HuH-7.5 (cell line): ENCODE results near the gene GPI.
A peak's percentile ranks its signal among the peaks of the same experiment; 100 is the strongest.
"Not testable (repeated sequence)": the region's sequence is repeated elsewhere in the genome, so short reads cannot be mapped to it uniquely, and the experiment has no call there.

Experiments used
- DNase-seq: peaks from one replicate; pipeline ENCODE4 v3.0.0; 2011; ENCODE audit warnings: low spot score

Gene GPI

DNA sequence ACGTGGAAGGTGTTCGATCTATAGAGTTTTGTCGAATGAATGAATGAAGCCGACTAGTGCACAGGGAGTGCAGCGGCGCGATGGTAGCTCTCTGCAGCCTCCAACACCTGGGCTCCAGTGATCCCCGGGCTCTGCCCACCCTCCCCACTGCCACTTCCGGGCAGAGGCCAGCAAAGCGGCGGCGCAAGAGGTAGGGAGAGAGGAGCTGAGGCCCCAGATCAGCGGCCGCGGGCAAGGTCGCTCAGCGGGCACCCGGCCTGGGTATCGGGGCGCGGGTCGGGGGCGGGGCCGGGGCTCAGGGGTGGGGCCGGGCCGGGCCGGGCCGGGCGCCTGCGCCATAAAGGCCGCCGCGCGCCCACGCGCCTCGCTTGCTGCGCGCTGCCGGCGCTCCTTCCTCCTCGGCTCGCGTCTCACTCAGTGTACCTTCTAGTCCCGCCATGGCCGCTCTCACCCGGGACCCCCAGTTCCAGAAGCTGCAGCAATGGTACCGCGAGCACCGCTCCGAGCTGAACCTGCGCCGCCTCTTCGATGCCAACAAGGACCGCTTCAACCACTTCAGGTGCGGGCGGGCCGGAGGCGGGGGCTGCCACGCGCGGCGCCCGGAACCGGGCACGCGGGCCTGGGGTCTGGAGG, at the start of gene GPI:
Gene GPI, plus strand, starts transcription at position 367 of the 633 bp plus-strand sequence. Its CDS starts 71 bp downstream, at position 438.
- peak; percentile 60 for DNase-seq

DNA sequence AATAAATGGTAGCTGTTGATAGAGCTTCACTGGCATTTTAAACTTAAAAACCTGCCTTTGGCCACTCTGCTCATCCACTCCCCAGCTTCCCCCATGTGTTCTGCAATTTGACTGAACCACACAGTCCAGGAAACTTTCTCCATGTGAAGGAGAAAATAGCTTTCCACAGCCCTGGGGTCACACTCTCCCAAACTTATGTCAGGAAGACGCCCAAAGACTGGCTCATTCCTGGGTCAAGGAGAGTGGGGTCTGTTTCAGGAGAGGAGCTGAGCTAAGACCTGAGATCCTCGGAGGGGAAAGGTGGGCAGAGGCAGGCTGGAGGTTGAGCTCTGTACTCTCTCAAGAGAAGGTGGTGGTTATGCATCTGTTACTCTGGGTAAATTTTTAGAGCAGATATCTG, 48.7 kb upstream of the GPI start:
- no peak for DNase-seq

DNA sequence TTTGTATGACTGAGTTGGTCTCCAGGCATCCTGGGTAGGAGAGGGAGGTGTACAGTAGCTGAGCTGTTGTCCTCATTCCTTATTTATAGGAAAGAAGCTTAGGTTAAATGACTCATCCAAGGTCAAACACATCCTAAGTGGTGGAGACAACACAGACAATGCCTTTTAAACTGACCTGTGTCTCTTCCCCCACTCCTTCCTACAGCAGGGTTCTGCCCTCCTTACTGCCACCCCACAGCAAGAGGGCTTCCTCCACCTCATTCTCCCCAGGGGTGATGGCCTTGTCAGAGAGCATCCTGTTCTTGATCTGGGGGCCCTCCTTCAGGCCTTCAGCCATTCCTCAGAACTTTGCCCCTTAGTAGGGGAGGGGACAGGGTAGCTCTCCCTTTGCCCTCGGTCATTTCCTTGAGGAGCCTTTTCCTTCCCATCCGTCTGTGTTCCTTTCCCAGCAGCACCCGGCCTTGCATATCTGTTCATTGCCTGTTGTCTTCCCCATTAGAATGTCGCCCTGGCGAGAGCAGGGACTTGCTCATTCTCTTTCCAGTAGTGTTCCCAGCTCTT, 48.2 kb upstream of the GPI start:
- DNase-seq = no peak

DNA sequence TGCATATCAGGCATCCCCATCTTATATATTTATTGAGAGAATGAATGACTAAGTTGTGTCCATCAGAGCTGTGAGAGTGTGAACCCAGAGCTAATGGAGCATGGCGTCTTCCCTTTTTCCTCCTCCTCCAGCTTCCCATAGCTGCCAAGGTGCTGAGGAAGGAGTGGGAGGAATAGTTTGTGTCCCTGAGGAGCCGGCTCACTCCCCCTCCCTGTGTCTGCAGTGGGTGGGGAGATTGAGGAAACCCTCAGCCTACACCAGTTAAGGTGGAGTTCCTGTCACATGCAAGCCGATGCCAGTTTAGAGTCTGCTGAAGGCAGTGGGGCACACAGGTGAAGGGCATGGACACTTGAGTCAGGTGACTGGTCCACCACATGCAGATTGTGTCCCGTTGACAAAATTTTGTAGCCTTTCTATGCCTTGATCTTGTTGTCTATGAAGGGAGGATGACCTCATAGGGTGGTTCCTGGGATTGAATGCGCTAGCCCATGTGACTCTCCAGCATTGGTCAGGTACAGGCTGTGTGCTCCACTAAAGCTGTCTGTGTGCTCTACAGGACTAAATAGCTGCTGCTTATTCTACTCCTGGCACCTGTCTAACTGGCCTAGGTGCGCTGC, 47.6 kb upstream of the GPI start:
- no peak for DNase-seq

DNA sequence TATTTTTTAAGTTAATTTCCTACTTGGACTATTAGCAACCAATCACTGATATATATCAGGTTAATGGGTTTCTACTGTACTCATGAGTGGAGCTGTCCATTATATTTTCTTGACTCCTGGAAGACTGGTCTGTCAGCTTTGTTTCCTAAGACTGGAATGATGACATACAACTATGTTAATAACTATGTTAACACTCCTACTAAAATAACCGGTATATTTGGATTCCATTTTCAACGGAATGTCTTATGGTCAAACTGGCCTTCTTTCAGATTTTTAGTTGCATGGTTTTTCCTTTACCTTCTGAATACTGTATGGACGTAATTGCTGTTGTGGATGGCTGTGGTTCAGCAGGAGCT, 45.8 kb upstream of the GPI start:
- no peak for DNase-seq

DNA sequence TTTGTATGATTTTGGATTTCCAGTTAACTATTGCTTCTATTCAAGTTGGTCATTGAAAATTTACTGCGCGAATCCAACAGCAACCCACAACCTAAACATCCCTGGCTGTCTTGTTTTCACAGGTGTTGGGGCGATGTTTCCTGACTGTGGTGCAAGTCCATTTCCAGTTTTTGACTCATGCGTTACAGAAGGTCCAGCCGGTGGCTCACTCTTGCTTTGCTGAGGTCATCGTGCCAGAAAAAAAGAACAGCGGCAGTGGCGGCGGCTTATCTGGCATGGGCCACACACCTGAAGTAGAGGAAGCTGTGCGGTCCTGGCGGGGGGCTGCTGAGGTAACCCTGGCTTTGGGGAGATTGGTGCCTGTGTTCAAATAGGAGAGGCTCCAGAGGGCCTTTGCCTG, 45.2 kb upstream of the GPI start:
- DNase-seq = no peak

DNA sequence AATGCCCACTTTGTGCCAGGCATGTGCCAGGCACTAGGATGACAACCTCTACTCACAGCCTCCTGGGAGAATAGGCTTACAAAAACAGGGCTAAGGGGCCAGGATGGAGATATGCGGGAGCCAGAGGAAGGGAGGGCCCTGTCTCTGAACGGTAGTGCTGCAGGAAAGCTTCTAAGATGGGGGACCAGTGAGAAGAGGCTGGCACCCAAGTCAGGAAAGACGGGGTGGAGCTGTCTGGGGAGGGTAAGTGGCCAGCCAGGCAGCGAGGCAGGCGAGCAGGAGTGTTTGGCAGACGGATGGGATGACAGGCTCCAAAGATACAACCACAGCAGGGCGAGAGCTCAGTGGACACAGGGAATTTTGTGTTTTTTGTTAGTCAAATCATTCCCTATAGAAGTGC, 44.7 kb upstream of the GPI start:
- no peak for DNase-seq

DNA sequence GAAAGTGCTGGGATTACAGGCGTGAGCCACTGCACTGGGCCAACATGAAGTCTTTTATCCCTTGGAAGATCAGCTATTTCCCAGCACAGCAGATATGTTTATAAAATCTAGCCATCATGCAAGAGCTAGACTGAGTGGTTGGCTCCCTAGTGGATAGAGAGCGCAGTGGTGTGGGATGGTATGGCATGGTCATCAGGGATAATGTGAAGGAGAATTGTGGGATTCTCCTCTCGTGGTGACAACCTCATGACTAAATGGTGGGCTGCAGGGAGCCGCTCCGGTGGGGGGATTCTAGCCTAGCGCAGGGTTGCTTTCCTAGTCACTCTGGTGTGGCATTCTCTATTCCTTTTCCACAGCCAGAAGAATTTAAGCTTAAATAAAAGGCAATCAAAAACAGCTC, 43.3 kb upstream of the GPI start:
- DNase-seq = no peak

DNA sequence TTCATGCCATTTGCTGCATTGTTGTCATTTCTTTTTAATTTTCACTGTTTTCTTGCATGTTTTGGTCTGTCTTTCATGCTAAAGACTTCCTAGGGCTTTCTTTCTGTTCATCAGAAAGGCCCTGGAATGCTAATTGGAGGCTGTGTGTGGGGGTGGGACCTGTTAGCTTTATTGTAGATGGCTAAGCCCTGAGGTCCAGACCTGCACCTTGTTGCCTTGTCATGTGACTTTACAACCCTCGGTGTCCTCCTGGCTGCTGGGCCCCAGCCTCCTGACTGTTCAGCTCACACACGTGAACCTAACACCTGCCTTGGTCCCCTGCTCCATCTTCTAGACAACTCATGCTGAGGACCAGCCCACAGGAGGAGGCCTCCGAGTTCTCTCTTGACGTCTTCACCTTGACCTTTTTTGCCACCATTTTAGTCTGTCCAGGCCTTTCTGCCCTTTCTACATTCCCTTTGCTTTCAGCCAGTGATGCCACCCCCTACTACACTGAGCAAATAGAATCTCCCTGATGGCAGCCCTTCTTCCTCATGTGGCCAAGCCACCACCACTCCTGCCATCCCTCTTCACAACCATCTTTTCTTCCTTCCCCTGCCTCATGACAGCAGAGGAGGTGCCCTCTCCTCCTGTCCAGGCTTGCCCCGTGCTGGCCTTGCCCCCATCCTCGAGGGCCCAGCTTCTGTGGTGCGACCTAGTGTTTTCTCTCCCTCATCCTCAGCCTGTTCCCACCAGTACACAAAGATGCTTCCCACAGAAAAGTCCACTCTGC, 41.4 kb upstream of the GPI start:
- DNase-seq = no peak

DNA sequence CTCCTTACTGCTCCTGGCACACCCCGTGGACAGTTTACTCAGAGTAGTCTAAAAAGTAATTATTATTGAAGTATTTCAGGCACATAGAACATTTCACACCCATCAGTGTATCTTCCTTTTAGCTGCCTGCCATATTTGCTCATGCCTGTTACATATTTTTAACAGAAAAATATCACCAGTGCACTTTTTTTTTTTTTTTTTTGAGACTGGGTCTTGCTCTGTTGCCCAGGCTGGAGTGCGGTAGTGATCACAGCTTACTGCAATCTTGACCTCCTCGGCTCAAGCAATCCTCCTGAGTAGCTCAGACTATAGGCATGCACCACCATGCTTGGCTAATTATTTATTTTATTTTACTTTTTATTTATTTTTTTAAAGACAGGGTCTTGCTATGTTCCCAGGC, 40.7 kb upstream of the GPI start:
- no peak for DNase-seq

DNA sequence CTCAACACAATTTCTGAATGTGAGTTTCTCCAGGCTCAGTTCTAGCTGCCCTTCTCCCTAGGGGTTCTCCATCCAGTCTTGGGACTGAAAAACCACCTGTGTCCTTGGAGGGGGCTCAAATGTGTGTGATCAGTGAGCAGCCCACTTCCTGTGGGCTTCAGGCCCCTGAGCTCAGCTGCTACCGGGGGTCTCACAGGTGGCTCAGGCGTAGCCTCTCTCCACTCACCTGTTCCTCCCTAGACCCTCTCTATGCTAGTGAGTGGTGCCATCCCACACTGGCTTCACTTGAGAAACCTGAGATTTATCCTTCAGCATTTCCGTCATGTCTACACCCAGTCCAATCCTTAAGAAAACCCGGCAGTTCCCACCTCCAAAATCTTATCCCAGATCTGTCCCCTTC, 39.8 kb upstream of the GPI start:
- no peak for DNase-seq

DNA sequence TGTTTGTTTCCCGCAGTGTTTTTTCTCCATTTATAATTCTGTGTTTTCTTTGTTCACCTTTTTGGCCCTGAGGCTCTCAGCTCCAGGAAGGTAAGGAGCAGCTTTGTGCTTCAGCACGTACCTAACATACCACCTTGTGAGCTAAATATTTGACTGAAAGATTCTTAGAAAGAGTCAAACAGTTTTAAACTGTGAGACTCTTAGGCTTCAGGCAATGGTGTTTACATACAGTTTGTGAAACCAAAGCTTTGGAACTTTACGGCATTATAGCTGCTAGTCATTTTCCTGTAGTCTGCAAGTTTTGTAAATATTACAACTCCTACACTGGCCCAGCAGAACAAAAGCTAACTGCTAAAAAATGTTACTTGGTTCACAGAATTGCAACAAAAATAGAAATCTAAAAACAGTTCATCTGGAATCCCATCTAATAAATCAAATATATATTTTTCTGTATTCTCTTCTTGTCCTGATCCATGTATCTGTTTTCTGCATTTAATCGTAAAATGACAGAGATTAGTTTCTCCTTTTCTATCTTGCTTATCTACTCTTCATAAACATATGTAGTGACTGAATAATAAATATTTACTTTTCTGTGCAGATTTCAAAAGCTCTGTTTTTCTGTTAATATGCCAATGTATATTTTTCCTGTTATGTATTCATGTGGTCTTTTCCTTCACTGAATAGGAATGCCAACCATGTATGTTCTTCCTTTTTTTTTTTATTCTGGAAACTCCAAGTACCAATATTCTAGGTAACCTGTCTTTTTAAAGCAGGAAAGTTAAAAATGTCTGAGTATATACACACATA, 38.8 kb upstream of the GPI start:
- no peak for DNase-seq

DNA sequence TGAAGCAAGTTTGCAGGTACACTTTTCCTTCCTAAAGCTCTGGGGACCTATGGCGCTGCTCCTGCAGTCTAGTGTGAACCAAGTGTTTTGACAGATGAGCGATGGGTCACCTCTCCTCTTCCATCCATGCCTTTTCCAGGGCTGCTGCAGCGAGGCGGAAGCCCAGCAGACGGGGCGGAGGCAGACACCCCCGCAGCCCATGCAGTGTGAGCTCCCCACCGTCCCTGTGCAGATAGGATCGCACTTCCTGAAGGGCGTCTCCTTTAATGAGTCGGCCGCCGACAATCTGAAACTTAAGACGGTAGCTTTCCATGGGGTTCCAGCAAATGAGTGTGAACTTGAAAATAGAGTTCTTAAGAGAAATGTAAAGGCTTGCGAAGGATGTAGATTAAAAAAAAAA, 37.1 kb upstream of the GPI start:
- no peak for DNase-seq

DNA sequence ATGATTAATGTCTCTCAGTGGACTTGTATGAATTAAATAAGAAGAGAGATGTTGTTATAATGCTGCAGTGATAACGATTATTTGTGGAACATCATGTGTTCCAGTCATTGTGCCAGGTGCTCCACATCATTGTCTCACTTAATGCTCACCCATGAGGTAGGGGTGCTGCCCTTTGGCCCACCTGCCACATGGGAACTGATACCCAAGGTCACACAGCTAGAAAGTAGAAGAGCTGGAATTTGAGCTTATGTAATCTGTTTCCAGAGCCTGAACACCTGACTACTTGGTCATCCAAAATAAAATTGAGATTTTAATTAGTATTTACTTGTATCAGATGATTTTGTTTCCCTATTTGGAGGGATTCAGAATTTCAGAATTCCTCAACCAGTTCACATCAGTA, 36.0 kb upstream of the GPI start:
- no peak for DNase-seq

DNA sequence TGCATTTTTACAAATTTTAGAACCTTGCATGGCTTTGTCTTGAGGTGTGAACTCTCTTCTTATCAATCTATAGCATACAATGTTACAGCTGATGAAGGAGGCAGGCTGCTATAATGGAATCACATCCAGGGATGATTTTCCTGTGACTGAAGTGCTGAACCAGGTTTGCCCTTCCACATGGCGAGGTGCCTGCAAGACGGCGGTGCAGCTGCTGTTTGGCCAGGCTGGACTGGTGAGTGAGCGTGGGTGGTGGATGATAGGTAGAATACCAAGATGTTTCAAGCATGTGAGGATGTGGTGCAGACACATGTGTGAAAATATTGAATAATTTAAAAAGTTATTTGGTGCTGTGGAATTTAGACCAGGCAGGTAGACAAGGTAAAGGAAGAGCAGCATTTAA, 34.9 kb upstream of the GPI start:
- no peak for DNase-seq

DNA sequence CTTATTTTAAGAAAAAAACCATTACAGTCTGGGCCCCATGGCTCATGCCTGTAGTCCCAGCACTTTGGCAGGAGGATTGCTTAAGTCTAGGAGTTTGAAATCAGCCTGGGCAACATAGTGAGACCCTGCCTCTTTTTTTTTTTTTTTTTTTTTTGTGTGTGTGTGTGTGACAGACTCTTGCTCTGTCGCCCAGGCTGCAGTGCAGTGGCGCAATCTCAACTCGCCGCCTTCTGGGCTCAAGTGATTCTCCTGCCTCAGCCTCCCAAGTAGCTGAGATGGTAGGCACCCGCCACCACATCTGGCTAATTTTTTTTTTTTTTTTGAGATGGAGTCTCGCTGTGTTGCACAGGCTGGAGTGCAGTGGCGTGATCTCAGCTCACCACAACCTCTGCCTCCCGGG, 34.4 kb upstream of the GPI start:
- not testable (repeated sequence) for DNase-seq

DNA sequence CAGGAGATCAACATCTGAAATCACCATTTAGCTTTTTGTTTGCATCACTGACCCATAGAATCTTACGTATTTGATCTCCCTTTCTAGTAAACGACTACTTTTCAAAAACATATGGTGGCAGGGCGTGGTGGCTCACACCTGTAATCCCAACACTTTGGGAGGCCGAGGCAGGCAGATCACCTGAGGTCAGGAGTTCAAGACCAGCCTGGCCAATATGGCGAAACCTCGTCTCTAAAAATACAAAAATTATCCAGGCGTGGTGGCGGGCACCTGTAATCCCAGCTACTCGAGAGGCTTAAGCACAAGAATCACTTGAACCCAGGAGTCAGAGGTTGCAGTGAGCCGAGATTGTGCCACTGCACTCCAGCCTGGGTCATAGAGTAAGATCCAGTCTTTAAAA, 33.4 kb upstream of the GPI start:
- DNase-seq = not testable (repeated sequence)

DNA sequence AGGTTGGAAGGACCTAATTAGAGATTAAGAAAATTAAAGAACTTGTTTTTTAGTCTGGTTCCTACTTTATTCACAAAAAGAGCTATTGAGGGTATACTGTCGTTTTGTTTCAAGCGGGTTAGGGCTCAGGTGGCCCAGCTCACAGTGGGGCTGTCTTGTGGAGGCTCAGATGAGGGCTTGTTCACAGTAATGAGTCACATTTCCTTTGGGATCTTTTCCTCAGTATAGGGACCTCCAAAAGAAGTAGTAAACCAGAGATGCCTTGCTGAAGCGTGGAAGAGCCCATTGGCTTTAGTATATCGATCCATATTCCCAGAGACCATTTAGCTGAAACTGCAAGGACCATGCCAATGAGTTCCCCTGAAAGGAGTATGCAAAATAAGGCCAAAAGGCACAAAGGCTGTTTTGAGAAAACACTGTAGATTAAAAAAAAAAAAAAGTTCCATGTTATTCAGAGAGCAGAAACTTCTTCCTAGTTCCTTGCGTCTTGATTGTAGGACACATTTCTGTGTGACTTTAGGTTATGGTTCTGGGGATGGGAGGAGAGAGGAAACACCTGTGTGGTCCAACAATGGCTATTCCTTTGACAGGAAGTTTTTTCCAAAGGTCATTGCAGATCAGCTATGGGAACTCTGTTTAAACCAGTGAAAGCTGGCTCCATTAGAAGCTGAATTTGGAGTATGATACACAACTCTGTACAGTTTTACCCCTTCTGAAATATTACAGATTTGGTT, 32.8 kb upstream of the GPI start:
- no peak for DNase-seq

DNA sequence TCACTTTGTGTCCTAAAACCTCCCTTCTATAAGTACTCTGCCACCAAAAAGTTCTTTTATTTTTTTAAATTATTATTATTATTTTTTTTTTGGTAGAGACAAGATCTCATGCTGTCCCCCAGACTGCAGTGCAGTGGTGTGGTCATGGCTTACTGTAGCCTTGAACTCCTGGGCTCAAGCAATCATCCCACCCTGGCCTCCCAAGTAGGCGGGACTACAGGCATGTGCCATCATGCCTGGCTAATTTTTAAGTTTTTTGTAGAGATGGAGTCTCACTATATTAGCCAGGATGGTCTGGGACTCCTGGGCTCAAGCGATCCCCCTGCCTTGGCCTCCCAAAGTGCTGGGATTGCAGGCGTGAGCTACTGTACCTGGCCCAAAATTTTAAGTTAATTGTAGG, 29.1 kb upstream of the GPI start:
- no peak for DNase-seq

DNA sequence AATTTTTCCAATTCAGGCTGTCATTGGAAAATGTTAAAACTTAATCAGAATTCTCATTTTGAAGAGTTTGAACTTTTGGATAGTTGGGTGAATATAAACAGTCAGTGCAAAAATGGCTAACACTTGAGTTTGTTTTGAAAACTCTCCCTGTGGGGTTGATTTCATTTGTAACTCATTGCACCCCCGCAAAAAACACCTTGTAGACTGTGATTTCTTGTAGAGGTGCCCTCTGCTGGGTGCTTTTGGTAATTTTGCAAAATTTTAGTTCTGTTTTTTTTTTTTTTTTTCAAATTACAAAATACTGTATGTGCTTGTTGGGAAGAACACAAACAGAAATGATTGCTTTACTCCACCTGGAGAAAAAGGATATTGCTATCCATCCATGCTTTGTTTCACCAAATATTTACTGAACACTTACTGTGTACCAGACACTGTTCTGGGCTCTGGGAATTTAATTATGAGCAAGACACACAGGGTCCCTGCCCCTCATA, 28.2 kb upstream of the GPI start:
- no peak for DNase-seq

DNA sequence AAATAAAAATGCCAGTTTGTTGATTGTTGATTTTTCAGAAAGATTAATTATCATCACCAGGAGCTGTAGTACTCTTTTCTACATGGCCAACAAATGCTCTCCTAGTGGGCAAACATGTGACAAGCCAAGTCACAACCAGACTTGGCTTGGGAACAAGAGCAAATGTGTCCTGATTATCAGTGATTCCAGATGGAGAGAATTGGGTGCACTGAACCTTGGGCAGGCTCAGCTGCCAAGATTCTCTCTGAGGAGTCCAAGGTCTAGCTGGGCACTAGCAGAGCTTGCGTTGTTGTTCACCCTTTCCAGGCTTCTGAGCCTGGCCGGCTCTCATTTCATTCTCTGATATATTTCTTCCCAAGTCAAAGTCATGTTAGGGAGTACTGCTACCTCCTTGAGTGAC, 27.3 kb upstream of the GPI start:
- no peak for DNase-seq
